GM18873 (cell line): ENCODE data around the gene KCNK6.
"Not testable (repeated sequence)": the region's sequence is repeated elsewhere in the genome, so short reads cannot be mapped to it uniquely, and the experiment has no call there.

Experiments used
- ATAC-seq: cut with Tn5 transposase; IDR thresholded peaks from one replicate; pipeline ENCODE4 v1.9.1; 2021; ENCODE audit warnings: mild to moderate bottlenecking, moderate library complexity, moderate number of reproducible peaks; ENCODE audit not compliant: unreplicated experiment, low FRiP score

Gene KCNK6

DNA sequence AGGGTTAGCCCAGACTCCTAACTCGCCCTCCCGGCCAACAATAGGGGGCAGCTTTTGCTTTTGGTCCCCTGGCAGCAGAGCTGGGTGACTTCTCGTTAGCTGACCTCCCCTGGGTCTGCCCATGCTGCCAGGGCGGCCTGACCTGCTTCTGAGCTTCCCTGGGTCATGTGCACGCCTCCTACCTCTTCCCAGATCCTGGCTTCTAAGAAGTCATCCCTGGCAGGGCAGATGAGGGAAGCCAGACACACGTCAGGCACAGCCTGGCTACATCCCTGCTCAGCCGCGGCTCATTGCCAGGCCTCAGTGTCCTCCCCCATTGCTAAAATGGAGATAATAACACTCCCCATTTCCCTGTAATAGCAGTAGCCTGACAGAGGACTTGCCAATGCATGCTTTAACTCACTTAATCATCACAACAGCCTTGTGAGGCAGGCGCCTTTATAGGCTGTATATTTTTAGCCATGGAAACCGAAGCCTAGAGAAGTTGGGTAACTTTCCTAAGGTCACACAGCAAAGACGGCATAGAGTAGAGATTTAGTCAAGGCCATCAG, 2.1 kb downstream of the KCNK6 start:
- ATAC-seq, result no peak

DNA sequence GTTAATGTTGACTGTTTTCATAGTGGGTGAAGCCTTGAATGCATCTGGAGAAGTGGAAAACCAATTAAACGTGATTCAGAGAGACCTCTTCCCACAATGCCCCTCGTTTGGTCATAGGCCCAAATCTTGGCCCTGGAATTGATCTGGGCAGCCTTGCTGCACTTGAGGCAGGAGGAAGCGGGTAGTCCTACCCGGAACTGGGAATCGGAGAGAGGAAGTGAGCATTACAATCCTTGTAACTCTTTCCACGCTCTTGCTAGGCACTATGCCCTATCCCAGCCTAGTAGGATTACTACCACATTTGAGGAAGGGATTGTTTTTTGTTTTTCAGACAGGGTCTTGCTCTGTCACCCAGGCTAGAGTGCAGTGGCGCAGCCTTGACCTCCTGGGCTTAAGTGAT, 3.6 kb downstream of the KCNK6 start:
- ATAC-seq, result no peak

DNA sequence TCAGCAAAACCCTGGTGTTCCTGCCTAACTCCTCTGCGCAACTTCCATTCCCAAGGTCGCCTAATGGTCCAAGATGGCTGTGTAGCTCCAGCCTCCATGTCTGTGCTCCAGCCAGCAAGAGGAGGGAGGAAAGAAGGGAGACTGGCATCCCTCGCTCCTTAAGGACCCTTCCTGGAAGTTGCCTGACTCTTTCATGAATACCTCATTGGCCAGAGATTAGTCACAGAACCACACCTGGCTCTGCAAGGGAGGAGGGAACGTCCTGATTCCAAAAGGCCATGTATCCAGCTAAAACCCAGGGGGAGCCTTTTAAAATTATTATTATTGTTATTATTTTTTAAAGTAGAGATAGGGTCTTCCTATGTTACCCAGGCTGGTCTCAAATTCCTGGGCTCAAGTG, 4.8 kb downstream of the KCNK6 start:
- ATAC-seq, result no peak

- ATAC-seq, result no peak
Measured at GRCh38 chr19:38326591-38326990, 6.9 kb downstream of the KCNK6 start.

DNA sequence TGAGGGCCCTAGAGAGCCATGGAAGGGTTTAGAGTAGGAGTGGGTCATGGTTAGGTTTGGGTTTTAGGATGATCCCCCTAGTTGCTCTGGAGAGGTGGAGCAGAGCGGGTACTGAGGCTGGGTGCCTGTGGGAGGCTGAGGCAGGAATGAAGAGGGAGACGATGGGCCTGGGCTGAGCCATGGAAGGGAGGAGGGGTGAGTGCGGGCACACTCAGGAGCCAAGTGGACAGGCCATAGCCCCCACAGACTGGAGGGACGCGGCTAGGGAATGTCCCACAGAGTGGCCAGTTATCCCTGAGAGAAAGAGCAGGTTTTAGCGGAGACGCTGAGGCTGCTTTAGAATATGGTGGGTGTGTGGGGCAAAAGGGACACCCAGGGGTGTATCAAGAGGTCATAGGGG, 10.0 kb downstream of the KCNK6 start:
- no peak for ATAC-seq

GRCh38 chr19:38331728-38332127, 12.1 kb downstream of the KCNK6 start:
- no peak for ATAC-seq

DNA sequence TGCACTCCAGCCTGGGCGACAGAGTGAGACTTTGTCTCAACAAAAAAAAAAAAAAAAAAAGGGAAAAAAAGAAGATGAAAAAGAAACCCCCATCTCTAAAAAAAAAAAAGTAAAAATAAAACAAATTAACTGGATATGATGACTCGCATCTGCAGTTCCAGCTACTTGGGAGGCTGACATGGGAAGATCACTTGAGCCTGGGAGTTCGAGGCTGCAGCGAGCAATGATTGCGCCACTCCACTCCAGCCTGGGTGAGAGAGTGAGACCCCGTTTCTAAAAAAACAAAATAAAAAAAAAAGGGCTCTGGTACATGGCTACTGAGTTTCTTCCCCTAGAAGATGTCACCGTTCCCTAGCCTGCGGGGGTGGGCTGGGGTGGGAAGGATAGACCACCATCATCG, 13.6 kb downstream of the KCNK6 start:
- ATAC-seq, result no peak

GRCh38 chr19:38335949-38336637, 16.4 kb downstream of the KCNK6 start:
- ATAC-seq, result peak; percentile 62

GRCh38 chr19:38336638-38337359, 17.2 kb downstream of the KCNK6 start:
- peak; percentile 26 for ATAC-seq

DNA sequence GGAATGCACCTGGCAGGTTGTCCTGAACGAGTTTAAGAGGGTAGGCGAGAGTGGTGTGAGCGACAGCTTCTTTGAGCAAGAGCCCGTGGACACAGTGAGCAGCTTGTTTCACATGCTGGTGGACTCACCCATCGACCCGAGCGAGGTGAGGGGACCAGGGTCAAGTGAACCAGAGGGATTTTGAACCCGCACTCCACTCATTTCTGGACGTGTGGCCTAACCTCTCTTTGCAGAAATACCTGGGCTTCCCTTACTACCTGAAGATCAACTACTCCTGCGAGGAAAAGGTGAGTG, 17.7 kb downstream of the KCNK6 start:
- no peak for ATAC-seq

- ATAC-seq, result not testable (repeated sequence)
Measured at GRCh38 chr19:38339011-38339410, 19.4 kb downstream of the KCNK6 start.

DNA sequence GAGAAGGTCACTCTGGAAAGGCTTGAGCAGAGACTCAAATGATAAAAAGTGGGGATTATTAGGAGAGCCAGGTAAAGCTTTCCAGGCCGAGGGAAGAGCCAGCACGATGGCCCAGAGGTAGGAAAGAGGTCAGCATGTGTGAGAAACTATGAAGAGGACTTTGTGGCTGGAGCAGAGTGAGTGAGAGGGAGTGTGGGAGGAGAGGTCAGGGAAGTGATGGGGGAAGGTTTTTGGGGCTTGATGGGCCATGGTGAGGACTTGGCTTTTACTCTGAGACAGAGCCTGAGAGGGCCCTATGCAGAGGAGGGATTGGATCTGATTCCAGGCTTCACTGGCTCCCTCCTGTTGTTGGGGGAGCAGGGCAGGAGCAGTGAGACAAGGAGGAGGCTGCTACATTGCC, 21.3 kb downstream of the KCNK6 start:
- ATAC-seq, result no peak

- no peak for ATAC-seq
Measured at GRCh38 chr19:38346837-38347236, 27.2 kb downstream of the KCNK6 start.

GRCh38 chr19:38350883-38351282, 31.2 kb downstream of the KCNK6 start:
- no peak for ATAC-seq

- ATAC-seq, result no peak
Measured at GRCh38 chr19:38351865-38352395, 32.3 kb downstream of the KCNK6 start.

DNA sequence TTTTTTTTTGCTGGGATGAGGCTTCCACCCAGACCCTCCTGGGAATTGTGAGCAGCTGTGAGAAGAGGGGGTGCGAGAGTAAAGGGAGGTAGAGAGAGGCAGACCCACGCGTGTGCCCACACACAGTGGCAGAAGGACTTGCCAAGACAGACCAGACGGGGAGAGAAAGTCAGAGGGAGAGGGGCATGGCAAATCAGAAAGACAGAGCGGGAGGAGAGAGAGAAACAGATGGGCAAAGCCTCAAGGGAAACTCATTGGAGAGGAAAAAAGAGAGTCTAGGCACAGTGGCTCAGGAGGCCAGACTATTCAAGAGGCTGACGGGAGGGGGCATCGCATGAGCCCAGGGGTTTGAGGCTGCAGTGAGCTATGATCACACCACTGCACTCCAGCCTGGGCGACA, 33.0 kb downstream of the KCNK6 start:
- no peak for ATAC-seq

GRCh38 chr19:38355728-38356725, 36.4 kb downstream of the KCNK6 start:
- ATAC-seq, result no peak

DNA sequence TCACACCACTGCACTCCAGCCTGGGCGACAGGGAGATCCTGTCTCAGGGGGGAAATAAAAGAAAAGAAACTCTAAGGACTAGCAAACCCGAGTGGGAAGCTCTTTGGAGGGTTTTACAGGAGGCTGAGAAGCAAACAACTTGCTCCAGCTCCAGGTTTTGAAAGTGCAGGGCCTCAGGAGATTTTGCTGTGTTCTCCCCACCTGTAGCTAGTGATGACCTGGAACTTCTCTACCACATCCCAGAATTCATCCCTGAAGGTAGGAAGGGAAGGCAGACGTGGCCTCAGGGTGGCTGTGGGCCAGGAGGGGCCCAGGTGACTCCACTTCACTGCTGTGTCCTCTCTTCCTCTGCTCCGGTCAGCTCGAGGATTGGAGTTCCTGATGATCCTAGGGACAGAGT, 38.4 kb downstream of the KCNK6 start:
- no peak for ATAC-seq

DNA sequence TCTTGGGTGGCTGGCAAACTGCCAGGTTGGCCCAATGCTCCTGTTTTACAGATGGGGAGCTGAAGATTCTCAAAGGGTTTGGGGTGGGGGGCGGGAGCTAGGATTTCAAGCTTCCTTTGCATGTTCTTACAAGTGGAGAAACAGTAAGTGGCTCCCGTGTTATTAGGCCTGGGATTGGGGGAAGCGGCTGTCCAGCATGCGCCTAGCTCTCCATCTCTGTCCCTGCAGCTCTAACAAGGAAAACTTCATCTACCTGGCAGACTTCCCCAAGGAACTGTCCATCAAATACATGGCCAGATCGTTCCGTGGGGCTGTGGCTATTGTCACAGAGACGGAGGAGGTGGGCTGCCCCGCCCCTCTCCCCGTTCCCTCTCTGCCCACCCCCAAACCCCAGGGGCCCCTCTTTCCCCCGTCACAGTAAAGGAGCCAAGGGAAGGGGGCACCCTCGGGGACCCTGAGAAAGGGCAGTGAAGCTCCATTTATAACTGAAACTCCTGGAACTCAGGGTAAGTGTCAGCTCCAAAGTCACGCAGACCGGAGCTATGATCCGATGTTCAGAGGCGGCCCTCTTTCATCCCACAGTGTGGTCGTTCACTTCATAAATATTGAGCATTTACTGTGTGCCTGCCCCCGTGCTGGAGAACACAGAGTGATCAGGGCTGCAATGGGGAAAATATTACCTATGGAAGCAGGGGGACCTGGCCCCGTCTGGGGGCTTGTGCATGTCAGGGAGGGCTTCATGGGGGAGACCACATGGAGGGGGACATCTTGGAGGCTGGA, 39.8 kb downstream of the KCNK6 start:
- ATAC-seq, result no peak

- ATAC-seq, result no peak
Measured at GRCh38 chr19:38360351-38360750, 40.7 kb downstream of the KCNK6 start.
